WTC11 (cell line): ENCODE results near the gene GPR101. TPM values are rescaled to one million over a fixed set of nuclear protein-coding genes. Genes with fewer than 3 reads are reported as not detected.

Experiments
- ATAC-seq: fragments of 200-7000 bp; cut with Tn5 transposase; 2 replicates; pipeline ENCODE4 v1.10.0; 2021; ENCODE audit warnings: mild to moderate bottlenecking, moderate library complexity
- CTCF ChIA-PET: fragments of 300-600 bp; sonication (Branson Sonifier 250); formaldehyde crosslinking; loops from one replicate; lab custom pipeline; 2021; ENCODE audit warnings: antibody characterized with exemption; lab: Charles Lee
- POLR2A ChIA-PET: fragments of 350-600 bp; sonication (Branson Sonifier 250); formaldehyde crosslinking; loops from one replicate; lab custom pipeline; 2021; ENCODE audit warnings: antibody characterized with exemption; lab: Charles Lee
- DNase-seq: peaks from one replicate; pipeline ENCODE4 v3.0.0; 2021; ENCODE audit warnings: low spot score
- H3K27ac Mint-ChIP-seq: 2 replicates; pipeline ENCODE4 v1.8.0; 2021; ENCODE audit warnings: mixed read lengths
- H3K27me3 Mint-ChIP-seq: 2 replicates; pipeline ENCODE4 v1.8.0; 2021; ENCODE audit warnings: low read depth, mild to moderate bottlenecking, moderate library complexity, mixed read lengths
- H3K36me3 Mint-ChIP-seq: 2 replicates; pipeline ENCODE4 v1.8.0; 2021; ENCODE audit warnings: mixed read lengths
- H3K4me1 Mint-ChIP-seq: 2 replicates; pipeline ENCODE4 v1.8.0; 2022; ENCODE audit warnings: mixed read lengths
- H3K4me3 Mint-ChIP-seq: 2 replicates; pipeline ENCODE4 v1.8.0; 2021; ENCODE audit warnings: mild to moderate bottlenecking, moderate library complexity, mixed read lengths
- H3K9me3 Mint-ChIP-seq: 2 replicates; pipeline ENCODE4 v1.8.0; 2021; ENCODE audit warnings: mixed read lengths
- GRHL2 ChIP-seq: fragments of 250-450 bp; sonication (Bioruptor Pico); IDR thresholded peaks from 2 replicates; pipeline ENCODE4 v1.8.0; 2022; ENCODE audit warnings: mild to moderate bottlenecking, moderate library complexity; ENCODE audit not compliant: insufficient replicate concordance, severe bottlenecking
- JAZF1 ChIP-seq: fragments of 250-450 bp; sonication (Bioruptor Pico); IDR thresholded peaks from 2 replicates; pipeline ENCODE4 v1.9.0; 2021; ENCODE audit warnings: moderate library complexity, mild to moderate bottlenecking, inconsistent platforms
- JUN ChIP-seq: sonication (generic); formaldehyde crosslinking; IDR thresholded peaks from 2 replicates; pipeline ENCODE4 v1.8.0; 2023; ENCODE audit warnings: mild to moderate bottlenecking, missing genetic modification reagents
- NR1H2 ChIP-seq: sonication (generic); formaldehyde crosslinking; IDR thresholded peaks from 2 replicates; pipeline ENCODE4 v1.9.0; 2021; ENCODE audit warnings: mild to moderate bottlenecking, moderate library complexity, missing genetic modification reagents
- PRRX2 ChIP-seq: fragments of 250-450 bp; sonication (Bioruptor Pico); IDR thresholded peaks from 2 replicates; pipeline ENCODE4 v1.8.0; 2021; ENCODE audit warnings: mild to moderate bottlenecking
- SMAD3 ChIP-seq: sonication (generic); formaldehyde crosslinking; IDR thresholded peaks from 2 replicates; pipeline ENCODE4 v1.8.0; 2022; ENCODE audit warnings: missing genetic modification reagents, mild to moderate bottlenecking, borderline replicate concordance
- SMAD4 ChIP-seq: sonication (generic); formaldehyde crosslinking; IDR thresholded peaks from 2 replicates; pipeline ENCODE4 v1.8.0; 2022; ENCODE audit warnings: mild to moderate bottlenecking, missing genetic modification reagents
- SP1 ChIP-seq: sonication (generic); formaldehyde crosslinking; conservative IDR thresholded peaks from 2 replicates; pipeline ENCODE4 v1.8.1; 2022; ENCODE audit warnings: missing genetic modification reagents
- ZNF138 ChIP-seq: sonication (generic); formaldehyde crosslinking; conservative IDR thresholded peaks from 2 replicates; pipeline ENCODE4 v1.8.1; 2022; ENCODE audit warnings: mild to moderate bottlenecking, moderate library complexity, missing genetic modification reagents
- ZNF263 ChIP-seq: sonication (generic); formaldehyde crosslinking; IDR thresholded peaks from 2 replicates; pipeline ENCODE4 v1.8.1; 2022; ENCODE audit warnings: low read depth, mild to moderate bottlenecking, moderate library complexity, missing genetic modification reagents
- ZNF671 ChIP-seq: fragments of 250-450 bp; sonication (Bioruptor Pico); IDR thresholded peaks from 2 replicates; pipeline ENCODE4 v1.8.0; 2021; ENCODE audit warnings: mild to moderate bottlenecking
- total RNA-seq: library from RNA; stranded (reverse); gene quantifications from 3 replicates; pipeline ENCODE4 v1.2.3, GENCODE V29; 2021
- TF ChIP-seq, protein P1 (sequence below): sonication (generic); formaldehyde crosslinking; conservative IDR thresholded peaks from 2 replicates; pipeline ENCODE4 v1.8.1; 2023; ENCODE audit warnings: mild to moderate bottlenecking, low read depth, missing genetic modification reagents, moderate library complexity
- TF ChIP-seq, protein P2 (sequence below): sonication (generic); formaldehyde crosslinking; IDR thresholded peaks from 2 replicates; pipeline ENCODE4 v1.8.1; 2023; ENCODE audit warnings: mild to moderate bottlenecking, missing genetic modification reagents, moderate library complexity
- TF ChIP-seq, protein P3 (sequence below): sonication (generic); formaldehyde crosslinking; IDR thresholded peaks from 2 replicates; pipeline ENCODE4 v1.8.1; 2022; ENCODE audit warnings: missing genetic modification reagents, borderline replicate concordance
- TF ChIP-seq, protein P4 (sequence below): fragments of 250-450 bp; sonication (Bioruptor Pico); IDR thresholded peaks from 2 replicates; pipeline ENCODE4 v1.9.0; 2021; ENCODE audit warnings: mild to moderate bottlenecking
- TF ChIP-seq, protein P5 (sequence below): sonication (generic); formaldehyde crosslinking; IDR thresholded peaks from 2 replicates; pipeline ENCODE4 v1.8.1; 2023; ENCODE audit warnings: mild to moderate bottlenecking, missing genetic modification reagents
- TF ChIP-seq, protein P6 (sequence below): sonication (generic); formaldehyde crosslinking; IDR thresholded peaks from 2 replicates; pipeline ENCODE4 v1.8.0; 2022; ENCODE audit warnings: mild to moderate bottlenecking, missing genetic modification reagents

The GPR101 gene
- total RNA-seq, 1 experiment from 2014 or later = not detected

DNA sequence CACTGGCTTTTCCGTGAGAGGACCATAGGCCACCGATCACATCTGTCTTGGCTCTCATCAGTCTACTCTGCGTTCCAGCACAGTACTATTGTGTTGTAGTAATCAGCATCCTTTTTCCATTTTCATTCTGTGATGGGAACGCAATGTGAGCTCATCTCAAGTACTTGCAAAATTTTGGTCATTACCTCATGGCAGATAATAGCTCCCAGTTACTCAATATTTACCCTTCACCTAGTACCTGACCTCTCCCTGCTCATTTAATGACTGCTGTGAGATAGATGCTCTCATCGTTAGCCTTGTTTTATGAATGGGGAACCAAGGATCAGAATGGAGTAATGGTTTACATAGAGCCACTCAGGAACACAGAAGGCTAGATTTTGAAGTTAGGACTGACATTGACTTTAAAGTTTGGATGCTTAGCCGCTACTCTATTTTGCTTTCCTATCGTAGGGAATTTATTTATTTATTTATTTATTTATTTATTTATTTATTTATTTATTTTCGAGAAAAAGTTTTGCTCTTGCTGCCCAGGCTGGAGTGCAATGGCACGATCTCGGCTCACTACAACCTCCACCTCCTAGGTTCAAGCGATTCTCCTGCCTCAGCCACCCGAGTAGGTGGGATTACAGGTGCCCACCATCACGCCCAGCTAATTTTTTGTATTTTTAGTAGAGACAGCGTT is 6.5 kb upstream of the GPR101 start (continued):
- TF ChIP-seq, protein P1, sequence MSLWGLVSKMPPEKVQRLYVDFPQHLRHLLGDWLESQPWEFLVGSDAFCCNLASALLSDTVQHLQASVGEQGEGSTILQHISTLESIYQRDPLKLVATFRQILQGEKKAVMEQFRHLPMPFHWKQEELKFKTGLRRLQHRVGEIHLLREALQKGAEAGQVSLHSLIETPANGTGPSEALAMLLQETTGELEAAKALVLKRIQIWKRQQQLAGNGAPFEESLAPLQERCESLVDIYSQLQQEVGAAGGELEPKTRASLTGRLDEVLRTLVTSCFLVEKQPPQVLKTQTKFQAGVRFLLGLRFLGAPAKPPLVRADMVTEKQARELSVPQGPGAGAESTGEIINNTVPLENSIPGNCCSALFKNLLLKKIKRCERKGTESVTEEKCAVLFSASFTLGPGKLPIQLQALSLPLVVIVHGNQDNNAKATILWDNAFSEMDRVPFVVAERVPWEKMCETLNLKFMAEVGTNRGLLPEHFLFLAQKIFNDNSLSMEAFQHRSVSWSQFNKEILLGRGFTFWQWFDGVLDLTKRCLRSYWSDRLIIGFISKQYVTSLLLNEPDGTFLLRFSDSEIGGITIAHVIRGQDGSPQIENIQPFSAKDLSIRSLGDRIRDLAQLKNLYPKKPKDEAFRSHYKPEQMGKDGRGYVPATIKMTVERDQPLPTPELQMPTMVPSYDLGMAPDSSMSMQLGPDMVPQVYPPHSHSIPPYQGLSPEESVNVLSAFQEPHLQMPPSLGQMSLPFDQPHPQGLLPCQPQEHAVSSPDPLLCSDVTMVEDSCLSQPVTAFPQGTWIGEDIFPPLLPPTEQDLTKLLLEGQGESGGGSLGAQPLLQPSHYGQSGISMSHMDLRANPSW (CRISPR knock-in tag) = no peak
- TF ChIP-seq SMAD4 (no peak), SMAD3 (CRISPR knock-in tag) (no peak), ZNF138 (CRISPR knock-in tag) (no peak), PRRX2 (no peak)
- TF ChIP-seq, protein P2, sequence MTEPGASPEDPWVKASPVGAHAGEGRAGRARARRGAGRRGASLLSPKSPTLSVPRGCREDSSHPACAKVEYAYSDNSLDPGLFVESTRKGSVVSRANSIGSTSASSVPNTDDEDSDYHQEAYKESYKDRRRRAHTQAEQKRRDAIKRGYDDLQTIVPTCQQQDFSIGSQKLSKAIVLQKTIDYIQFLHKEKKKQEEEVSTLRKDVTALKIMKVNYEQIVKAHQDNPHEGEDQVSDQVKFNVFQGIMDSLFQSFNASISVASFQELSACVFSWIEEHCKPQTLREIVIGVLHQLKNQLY = no peak

DNA sequence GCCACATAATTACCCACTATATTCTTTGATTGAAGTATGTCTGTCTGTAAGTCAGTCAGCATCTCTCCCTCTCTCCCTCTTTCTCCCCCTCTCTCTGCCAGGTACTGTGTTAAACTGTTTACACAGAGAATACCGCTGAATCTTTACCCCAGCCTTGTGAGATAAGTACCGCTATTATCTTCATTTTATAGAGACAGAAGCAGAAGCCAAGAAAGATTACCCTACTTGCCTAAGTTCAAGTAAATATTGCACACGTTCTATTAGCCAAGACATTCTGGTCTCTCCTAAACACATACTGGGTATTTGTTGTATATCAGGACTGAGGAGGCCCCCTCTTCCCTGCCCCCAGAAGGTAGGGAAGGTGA is 695 bp upstream of the GPR101 start:
- Mint-ChIP-seq H3K4me1 (peaks cover 15% of the 10 kb centered on the region), H3K27ac (no peak overlapping the region), H3K9me3 (no peaks in the 10 kb centered on the region), H3K4me3 (peak overlapping the region; percentile 59), H3K36me3 (no peaks in the 10 kb centered on the region), H3K27me3 (peaks cover 44% of the 10 kb centered on the region)
- CTCF ChIA-PET = interaction anchor here (3.1 kb wide), 1 partner anchor 17 kb away, joined by 14 read pairs; no protein-coding TSS in a partner anchor
- POLR2A ChIA-PET = no interaction called here
- TF ChIP-seq NR1H2 (CRISPR knock-in tag) = no peak
- TF ChIP-seq, protein P3, sequence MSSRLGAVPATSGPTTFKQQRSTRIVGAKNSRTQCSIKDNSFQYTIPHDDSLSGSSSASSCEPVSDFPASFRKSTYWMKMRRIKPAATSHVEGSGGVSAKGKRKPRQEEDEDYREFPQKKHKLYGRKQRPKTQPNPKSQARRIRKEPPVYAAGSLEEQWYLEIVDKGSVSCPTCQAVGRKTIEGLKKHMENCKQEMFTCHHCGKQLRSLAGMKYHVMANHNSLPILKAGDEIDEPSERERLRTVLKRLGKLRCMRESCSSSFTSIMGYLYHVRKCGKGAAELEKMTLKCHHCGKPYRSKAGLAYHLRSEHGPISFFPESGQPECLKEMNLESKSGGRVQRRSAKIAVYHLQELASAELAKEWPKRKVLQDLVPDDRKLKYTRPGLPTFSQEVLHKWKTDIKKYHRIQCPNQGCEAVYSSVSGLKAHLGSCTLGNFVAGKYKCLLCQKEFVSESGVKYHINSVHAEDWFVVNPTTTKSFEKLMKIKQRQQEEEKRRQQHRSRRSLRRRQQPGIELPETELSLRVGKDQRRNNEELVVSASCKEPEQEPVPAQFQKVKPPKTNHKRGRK (CRISPR knock-in tag) = no peak
- no peak for TF ChIP-seq JAZF1 (CRISPR knock-in tag)
- TF ChIP-seq GRHL2 (CRISPR knock-in tag) = no peak
- no peak for TF ChIP-seq JUN
- no peak for TF ChIP-seq ZNF263 (CRISPR knock-in tag)
- TF ChIP-seq ZNF671 (CRISPR knock-in tag) = no peak
- TF ChIP-seq, protein P4, sequence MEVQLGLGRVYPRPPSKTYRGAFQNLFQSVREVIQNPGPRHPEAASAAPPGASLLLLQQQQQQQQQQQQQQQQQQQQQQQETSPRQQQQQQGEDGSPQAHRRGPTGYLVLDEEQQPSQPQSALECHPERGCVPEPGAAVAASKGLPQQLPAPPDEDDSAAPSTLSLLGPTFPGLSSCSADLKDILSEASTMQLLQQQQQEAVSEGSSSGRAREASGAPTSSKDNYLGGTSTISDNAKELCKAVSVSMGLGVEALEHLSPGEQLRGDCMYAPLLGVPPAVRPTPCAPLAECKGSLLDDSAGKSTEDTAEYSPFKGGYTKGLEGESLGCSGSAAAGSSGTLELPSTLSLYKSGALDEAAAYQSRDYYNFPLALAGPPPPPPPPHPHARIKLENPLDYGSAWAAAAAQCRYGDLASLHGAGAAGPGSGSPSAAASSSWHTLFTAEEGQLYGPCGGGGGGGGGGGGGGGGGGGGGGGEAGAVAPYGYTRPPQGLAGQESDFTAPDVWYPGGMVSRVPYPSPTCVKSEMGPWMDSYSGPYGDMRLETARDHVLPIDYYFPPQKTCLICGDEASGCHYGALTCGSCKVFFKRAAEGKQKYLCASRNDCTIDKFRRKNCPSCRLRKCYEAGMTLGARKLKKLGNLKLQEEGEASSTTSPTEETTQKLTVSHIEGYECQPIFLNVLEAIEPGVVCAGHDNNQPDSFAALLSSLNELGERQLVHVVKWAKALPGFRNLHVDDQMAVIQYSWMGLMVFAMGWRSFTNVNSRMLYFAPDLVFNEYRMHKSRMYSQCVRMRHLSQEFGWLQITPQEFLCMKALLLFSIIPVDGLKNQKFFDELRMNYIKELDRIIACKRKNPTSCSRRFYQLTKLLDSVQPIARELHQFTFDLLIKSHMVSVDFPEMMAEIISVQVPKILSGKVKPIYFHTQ (CRISPR knock-in tag) = no peak
- no peak for TF ChIP-seq SP1 (CRISPR knock-in tag)
- TF ChIP-seq, protein P5, sequence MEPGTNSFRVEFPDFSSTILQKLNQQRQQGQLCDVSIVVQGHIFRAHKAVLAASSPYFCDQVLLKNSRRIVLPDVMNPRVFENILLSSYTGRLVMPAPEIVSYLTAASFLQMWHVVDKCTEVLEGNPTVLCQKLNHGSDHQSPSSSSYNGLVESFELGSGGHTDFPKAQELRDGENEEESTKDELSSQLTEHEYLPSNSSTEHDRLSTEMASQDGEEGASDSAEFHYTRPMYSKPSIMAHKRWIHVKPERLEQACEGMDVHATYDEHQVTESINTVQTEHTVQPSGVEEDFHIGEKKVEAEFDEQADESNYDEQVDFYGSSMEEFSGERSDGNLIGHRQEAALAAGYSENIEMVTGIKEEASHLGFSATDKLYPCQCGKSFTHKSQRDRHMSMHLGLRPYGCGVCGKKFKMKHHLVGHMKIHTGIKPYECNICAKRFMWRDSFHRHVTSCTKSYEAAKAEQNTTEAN (CRISPR knock-in tag) = no peak
- TF ChIP-seq, protein P6, sequence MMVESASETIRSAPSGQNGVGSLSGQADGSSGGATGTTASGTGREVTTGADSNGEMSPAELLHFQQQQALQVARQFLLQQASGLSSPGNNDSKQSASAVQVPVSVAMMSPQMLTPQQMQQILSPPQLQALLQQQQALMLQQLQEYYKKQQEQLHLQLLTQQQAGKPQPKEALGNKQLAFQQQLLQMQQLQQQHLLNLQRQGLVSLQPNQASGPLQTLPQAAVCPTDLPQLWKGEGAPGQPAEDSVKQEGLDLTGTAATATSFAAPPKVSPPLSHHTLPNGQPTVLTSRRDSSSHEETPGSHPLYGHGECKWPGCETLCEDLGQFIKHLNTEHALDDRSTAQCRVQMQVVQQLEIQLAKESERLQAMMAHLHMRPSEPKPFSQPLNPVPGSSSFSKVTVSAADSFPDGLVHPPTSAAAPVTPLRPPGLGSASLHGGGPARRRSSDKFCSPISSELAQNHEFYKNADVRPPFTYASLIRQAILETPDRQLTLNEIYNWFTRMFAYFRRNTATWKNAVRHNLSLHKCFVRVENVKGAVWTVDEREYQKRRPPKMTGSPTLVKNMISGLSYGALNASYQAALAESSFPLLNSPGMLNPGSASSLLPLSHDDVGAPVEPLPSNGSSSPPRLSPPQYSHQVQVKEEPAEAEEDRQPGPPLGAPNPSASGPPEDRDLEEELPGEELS (CRISPR knock-in tag) = no peak
- ATAC-seq = no peak
- no peak for DNase-seq
